HG03139 (cell line): ENCODE results near the gene RTP5.
"Not testable (repeated sequence)": the region's sequence is repeated elsewhere in the genome, so short reads cannot be mapped to it uniquely, and the experiment has no call there.

Experiments used
- ATAC-seq: cut with Tn5 transposase; IDR thresholded peaks from one replicate; pipeline ENCODE4 v1.9.1; 2021; ENCODE audit not compliant: unreplicated experiment

The RTP5 gene

GRCh38 chr2:241901500-241902351, 32.2 kb downstream of the RTP5 start:
- no peak for ATAC-seq

- ATAC-seq, result no peak
Measured at GRCh38 chr2:241902357-241902991, 32.9 kb downstream of the RTP5 start.

- no peak for ATAC-seq
Measured at GRCh38 chr2:241903121-241904010, 33.8 kb downstream of the RTP5 start.

GRCh38 chr2:241904011-241904718, 34.6 kb downstream of the RTP5 start:
- no peak for ATAC-seq

GRCh38 chr2:241904791-241905710, 35.5 kb downstream of the RTP5 start:
- ATAC-seq, result no peak

- ATAC-seq, result no peak
Measured at GRCh38 chr2:241905716-241906377, 36.3 kb downstream of the RTP5 start.

- ATAC-seq, result not testable (repeated sequence)
Measured at GRCh38 chr2:241906378-241906770, 36.8 kb downstream of the RTP5 start.

- no peak for ATAC-seq
Measured at GRCh38 chr2:241906826-241907570, 37.5 kb downstream of the RTP5 start.

GRCh38 chr2:241907831-241908230, 38.3 kb downstream of the RTP5 start:
- not testable (repeated sequence) for ATAC-seq

- no peak for ATAC-seq
Measured at GRCh38 chr2:241908686-241909420, 39.3 kb downstream of the RTP5 start.

GRCh38 chr2:241909769-241910168, 40.2 kb downstream of the RTP5 start:
- ATAC-seq, result no peak

GRCh38 chr2:241910604-241911520, 41.3 kb downstream of the RTP5 start:
- ATAC-seq, result no peak

GRCh38 chr2:241911551-241911950, 42.0 kb downstream of the RTP5 start:
- ATAC-seq, result no peak

GRCh38 chr2:241912021-241912555, 42.6 kb downstream of the RTP5 start:
- ATAC-seq, result no peak

- no peak for ATAC-seq
Measured at GRCh38 chr2:241913703-241914102, 44.2 kb downstream of the RTP5 start.

GRCh38 chr2:241914542-241914941, 45.0 kb downstream of the RTP5 start:
- no peak for ATAC-seq
